CD4-positive, CD25-positive, alpha-beta regulatory T cell (primary cell): ENCODE measurements around the gene CEACAM19. TPM values are rescaled to one million over a fixed set of nuclear protein-coding genes. Genes with fewer than 3 reads are reported as not detected.
A peak's percentile ranks its signal among the peaks of the same experiment; 100 is the strongest.
"Not testable (repeated sequence)": the region's sequence is repeated elsewhere in the genome, so short reads cannot be mapped to it uniquely, and the experiment has no call there.

Source experiments
- ATAC-seq, 2 donors: fragments of 150-1000 bp; cut with Tn5 transposase; one replicate each; pipeline ENCODE4 v1.10.0; 2021; ENCODE audit warnings: low read depth in 2 of 2, moderate number of reproducible peaks in 2 of 2, moderate library complexity in 1 of 2
- DNase-seq, 3 donors: peaks; one replicate each; pipeline versions ENCODE4 v3.0.0 to v3.0.0-alpha.2; 2012 to 2022; ENCODE audit warnings: mixed read lengths in 1 of 3
- H3K27ac ChIP-seq: one replicate; pipeline ENCODE4 v1.7.0; 2013; ENCODE audit warnings: mild to moderate bottlenecking, low read length; ENCODE audit not compliant: insufficient read depth, poor library complexity, severe bottlenecking
- H3K27me3 ChIP-seq: one replicate; pipeline ENCODE4 v1.7.0; 2013; ENCODE audit warnings: low read length; ENCODE audit not compliant: control insufficient read depth, insufficient read depth
- H3K36me3 ChIP-seq: one replicate; pipeline ENCODE4 v1.7.0; 2013; ENCODE audit warnings: mild to moderate bottlenecking, low read length, moderate library complexity; ENCODE audit not compliant: control insufficient read depth, insufficient read depth
- H3K4me1 ChIP-seq: 2 replicates; pipeline ENCODE4 v1.7.0; 2013; ENCODE audit warnings: mild to moderate bottlenecking, low read length; ENCODE audit not compliant: insufficient read depth, control insufficient read depth, poor library complexity, severe bottlenecking
- H3K4me3 ChIP-seq: one replicate; pipeline ENCODE4 v1.7.0; 2013; ENCODE audit warnings: low read depth, mild to moderate bottlenecking, low read length, moderate library complexity
- H3K9me3 ChIP-seq, 2 experiments: 1 replicate in 1 of 2; 2 replicates in 1 of 2; pipeline ENCODE4 v1.7.0; 2013; ENCODE audit warnings: low read length in 2 of 2, mild to moderate bottlenecking in 1 of 2, moderate library complexity in 1 of 2; ENCODE audit not compliant: control insufficient read depth in 2 of 2
- H3K27ac Mint-ChIP-seq, 3 donors: one replicate each; pipeline ENCODE4 v1.8.0; 2020 to 2022; ENCODE audit warnings: mild to moderate bottlenecking in 3 of 3, mixed read lengths in 3 of 3, moderate library complexity in 2 of 3
- H3K27me3 Mint-ChIP-seq: one replicate; pipeline ENCODE4 v1.8.0; 2022; ENCODE audit warnings: mild to moderate bottlenecking, mixed read lengths
- H3K36me3 Mint-ChIP-seq: one replicate; pipeline ENCODE4 v1.8.0; 2020; ENCODE audit warnings: mixed read lengths
- H3K4me1 Mint-ChIP-seq, 4 donors: one replicate each; pipeline ENCODE4 v1.8.0; 2020 to 2022; ENCODE audit warnings: mixed read lengths in 4 of 4, mild to moderate bottlenecking in 1 of 4
- H3K4me3 Mint-ChIP-seq, 4 donors: one replicate each; pipeline ENCODE4 v1.8.0; 2020 to 2022; ENCODE audit warnings: mild to moderate bottlenecking in 4 of 4, mixed read lengths in 4 of 4, moderate library complexity in 3 of 4
- H3K9me3 Mint-ChIP-seq, 7 donors: one replicate each; pipeline ENCODE4 v1.8.0; 2020 to 2022; ENCODE audit warnings: mixed read lengths in 7 of 7, mild to moderate bottlenecking in 3 of 7, moderate library complexity in 2 of 7
- polyA plus RNA-seq, 4 donors: library from polyadenylated mRNA; unstranded; fragments of 300-500 nt; fragmentation: Illumina TruSeq; gene quantifications; one replicate each; pipeline ENCODE4 v1.2.3, GENCODE V29; 2021
- total RNA-seq: library from RNA; stranded (reverse); gene quantifications from one replicate; pipeline ENCODE4 v1.2.3, GENCODE V29; 2022

CEACAM19 gene
- total and polyA plus RNA-seq, 5 donors from 2014 or later: not detected

GRCh38 chr19:44670027-44670426 lies 1.3 kb upstream of the CEACAM19 start:
- H3K4me1 Mint-ChIP-seq, H3K9me3 ChIP-seq, H3K36me3 Mint-ChIP-seq, H3K4me3 ChIP-seq, H3K36me3 ChIP-seq, DNase-seq, ATAC-seq, H3K27ac ChIP-seq, H3K27me3 ChIP-seq, H3K27me3 Mint-ChIP-seq, H3K9me3 Mint-ChIP-seq, H3K4me3 Mint-ChIP-seq, H3K4me1 ChIP-seq: not testable (repeated sequence)
- peak overlapping the region in 1 of 3 donors; percentile 26 for H3K27ac Mint-ChIP-seq

- Mint-ChIP-seq H3K4me3 (no peak overlapping the region), H3K9me3 (no peaks in the 10 kb centered on the region), H3K27ac (no peak overlapping the region), H3K27me3 (peaks cover 5% of the 10 kb centered on the region), H3K4me1 (no peaks in the 10 kb centered on the region), H3K36me3 (no peaks in the 10 kb centered on the region)
- DNase-seq: no peak
- Histone ChIP-seq H3K9me3 (no peaks in the 10 kb centered on the region), H3K27ac (no peak overlapping the region), H3K4me1 (no peaks in the 10 kb centered on the region), H3K27me3 (no peaks in the 10 kb centered on the region), H3K4me3 (no peak overlapping the region), H3K36me3 (no peaks in the 10 kb centered on the region)
- ATAC-seq: no peak
Observed at GRCh38 chr19:44672226-44672625, 944 bp downstream of the CEACAM19 start.

- ATAC-seq: no peak
- H3K9me3 Mint-ChIP-seq: no peaks in the 10 kb centered on the region
- H3K27me3 Mint-ChIP-seq: peaks cover 10% of the 10 kb centered on the region
- no peaks in the 10 kb centered on the region for H3K27me3 ChIP-seq
- H3K4me3 ChIP-seq: no peak overlapping the region
- no peak overlapping the region for H3K4me3 Mint-ChIP-seq
- no peaks in the 10 kb centered on the region for H3K4me1 Mint-ChIP-seq
- no peaks in the 10 kb centered on the region for H3K4me1 ChIP-seq
- H3K27ac Mint-ChIP-seq: no peak overlapping the region
- H3K9me3 ChIP-seq: no peaks in the 10 kb centered on the region
- no peaks in the 10 kb centered on the region for H3K36me3 ChIP-seq
- no peaks in the 10 kb centered on the region for H3K36me3 Mint-ChIP-seq
- H3K27ac ChIP-seq: no peak overlapping the region
- DNase-seq: no peak
Observed at GRCh38 chr19:44673510-44673909, 2.2 kb downstream of the CEACAM19 start.

- H3K27me3 Mint-ChIP-seq: peaks cover 16% of the 10 kb centered on the region
- H3K9me3 Mint-ChIP-seq: peaks cover 0 to 2% (median 0%) of the 10 kb centered on the region in 7 donors
Observed at GRCh38 chr19:44675521-44675920, 4.2 kb downstream of the CEACAM19 start.

GRCh38 chr19:44677019-44677811 lies 5.9 kb downstream of the CEACAM19 start:
- no peak overlapping the region for H3K4me3 ChIP-seq
- H3K27me3 ChIP-seq: no peaks in the 10 kb centered on the region
- Mint-ChIP-seq H3K27me3 (peaks cover 17% of the 10 kb centered on the region), H3K4me3 (no peak overlapping the region), H3K27ac (no peak overlapping the region), H3K9me3 (peaks cover 0 to 2% (median 0%) of the 10 kb centered on the region in 7 donors), H3K36me3 (no peaks in the 10 kb centered on the region), H3K4me1 (peaks cover 0 to 2% (median 0%) of the 10 kb centered on the region in 4 donors)
- DNase-seq: no peak
- no peak for ATAC-seq
- H3K4me1 ChIP-seq: no peaks in the 10 kb centered on the region
- no peaks in the 10 kb centered on the region for H3K9me3 ChIP-seq
- H3K36me3 ChIP-seq: no peaks in the 10 kb centered on the region
- H3K27ac ChIP-seq: no peak overlapping the region

More at GRCh38 chr19:44675521-44675920, 4.2 kb downstream of the CEACAM19 start:
- H3K4me3 Mint-ChIP-seq: no peak overlapping the region
- H3K4me1 Mint-ChIP-seq: peaks cover 0 to 2% (median 0%) of the 10 kb centered on the region in 4 donors
- no peak overlapping the region for H3K27ac ChIP-seq
- H3K9me3 ChIP-seq: no peaks in the 10 kb centered on the region
- H3K4me3 ChIP-seq: no peak overlapping the region
- no peak overlapping the region for H3K27ac Mint-ChIP-seq
- no peak for ATAC-seq
- no peaks in the 10 kb centered on the region for H3K27me3 ChIP-seq
- H3K36me3 ChIP-seq: no peaks in the 10 kb centered on the region
- no peaks in the 10 kb centered on the region for H3K4me1 ChIP-seq
- no peaks in the 10 kb centered on the region for H3K36me3 Mint-ChIP-seq
- no peak for DNase-seq

GRCh38 chr19:44680536-44680935 lies 9.3 kb downstream of the CEACAM19 start:
- Histone ChIP-seq H3K4me3 (no peak overlapping the region), H3K9me3 (no peaks in the 10 kb centered on the region), H3K4me1 (no peaks in the 10 kb centered on the region), H3K27me3 (no peaks in the 10 kb centered on the region), H3K27ac (no peak overlapping the region), H3K36me3 (no peaks in the 10 kb centered on the region)
- H3K27ac Mint-ChIP-seq: no peak overlapping the region
- H3K9me3 Mint-ChIP-seq: peaks cover 0 to 2% (median 0%) of the 10 kb centered on the region in 7 donors
- ATAC-seq (no peak), DNase-seq (no peak)
- no peak overlapping the region for H3K4me3 Mint-ChIP-seq
- H3K36me3 Mint-ChIP-seq: no peaks in the 10 kb centered on the region
- H3K4me1 Mint-ChIP-seq: peaks cover 0 to 8% (median 2%) of the 10 kb centered on the region in 4 donors
- peaks cover 29% of the 10 kb centered on the region for H3K27me3 Mint-ChIP-seq

- no peak overlapping the region for H3K4me3 Mint-ChIP-seq
- H3K4me1 Mint-ChIP-seq: peaks cover 0 to 8% (median 2%) of the 10 kb centered on the region in 4 donors
Observed at GRCh38 chr19:44681992-44682790, 10.9 kb downstream of the CEACAM19 start.

More at GRCh38 chr19:44681992-44682790, 10.9 kb downstream of the CEACAM19 start:
- Mint-ChIP-seq H3K27me3 (peaks cover 24% of the 10 kb centered on the region), H3K9me3 (peaks cover 0 to 2% (median 0%) of the 10 kb centered on the region in 7 donors), H3K27ac (no peak overlapping the region), H3K36me3 (no peaks in the 10 kb centered on the region)
- Histone ChIP-seq H3K9me3 (no peaks in the 10 kb centered on the region), H3K36me3 (no peaks in the 10 kb centered on the region), H3K27ac (no peak overlapping the region), H3K27me3 (no peaks in the 10 kb centered on the region), H3K4me1 (no peaks in the 10 kb centered on the region), H3K4me3 (no peak overlapping the region)
- DNase-seq: no peak
- ATAC-seq: no peak
